HG02623 (cell line): ENCODE results near the gene FRRS1L.

Experiments
- ATAC-seq: cut with Tn5 transposase; IDR thresholded peaks from one replicate; pipeline ENCODE4 v1.9.1; 2021; ENCODE audit warnings: moderate library complexity; ENCODE audit not compliant: unreplicated experiment

Gene FRRS1L

DNA sequence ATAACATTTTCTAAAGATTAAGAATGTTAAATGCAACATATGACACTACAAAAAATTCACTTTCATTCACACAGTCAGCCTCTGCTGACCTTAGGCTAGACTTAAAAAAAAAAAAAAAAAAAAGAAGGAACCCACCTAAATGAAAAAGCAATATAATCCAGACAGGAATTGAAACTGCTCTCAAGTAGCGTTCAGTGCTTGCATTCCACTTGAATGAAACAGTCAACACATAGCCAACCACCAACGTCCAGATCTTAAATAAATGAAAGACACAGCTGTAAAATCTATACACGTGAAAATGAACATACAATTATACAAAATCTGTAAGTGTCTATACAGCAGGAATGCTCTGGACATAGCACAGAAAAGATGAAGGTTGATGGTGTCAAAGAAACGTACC lies 58.7 kb downstream of the FRRS1L start:
- no peak for ATAC-seq

DNA sequence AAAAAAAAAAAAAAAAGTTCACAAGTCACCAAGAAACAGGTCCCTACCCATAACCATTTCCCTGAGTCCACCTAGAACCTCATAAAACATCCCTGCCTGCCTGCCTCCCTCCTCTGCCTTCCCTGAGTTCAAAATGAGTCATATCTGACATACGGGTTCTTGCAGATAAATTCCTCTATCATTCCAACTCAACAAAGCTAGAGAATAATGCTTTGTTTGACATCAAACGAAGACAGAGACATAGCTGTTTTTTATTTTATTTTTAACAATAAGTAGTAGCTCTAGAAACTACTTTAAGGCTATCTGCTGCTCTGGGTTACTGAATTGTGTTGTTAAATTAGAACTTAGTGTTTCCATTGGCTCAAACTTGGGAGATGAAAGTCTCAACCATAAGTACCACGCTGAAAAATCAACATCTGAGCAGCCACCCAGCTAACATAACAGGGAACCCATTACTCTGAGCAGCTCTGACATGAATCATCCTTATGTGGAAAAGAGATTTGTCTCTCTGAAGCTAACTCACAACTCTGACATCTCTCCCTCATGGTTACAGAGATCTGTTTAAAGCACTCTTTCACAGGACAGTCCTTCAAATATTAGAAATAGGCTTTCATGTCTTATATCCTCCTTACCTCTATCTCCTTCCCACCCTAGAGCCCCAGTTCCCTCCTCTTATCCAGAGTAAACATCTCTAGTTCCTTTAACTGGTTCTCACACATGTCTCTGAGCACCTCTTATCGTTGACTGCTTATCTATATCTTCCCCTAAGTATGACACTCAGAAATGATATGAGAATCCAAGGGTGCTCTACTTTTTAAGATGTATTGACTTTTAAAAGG lies 59.4 kb downstream of the FRRS1L start:
- no peak for ATAC-seq

DNA sequence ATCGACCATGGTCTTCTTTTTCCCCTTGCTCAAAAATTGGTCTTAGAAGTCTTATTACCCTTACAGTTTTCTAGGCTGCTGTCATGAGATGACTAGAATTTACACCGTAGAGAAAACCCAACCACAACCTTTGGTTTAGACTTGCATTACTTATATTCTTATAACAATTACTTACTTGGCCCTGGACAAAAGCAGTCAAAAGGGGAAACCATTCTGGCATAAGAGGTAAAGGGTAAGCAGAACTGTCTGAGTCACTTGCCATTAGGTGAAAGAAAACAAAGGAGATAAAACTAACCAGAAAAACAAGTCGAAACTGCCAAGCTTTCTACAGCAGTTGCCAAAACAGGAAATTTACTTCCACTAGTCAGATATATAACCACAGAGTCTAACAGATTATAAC lies 65.2 kb downstream of the FRRS1L start:
- peak; percentile 75 for ATAC-seq

GRCh38 chr9:109101202-109101595 lies 65.8 kb downstream of the FRRS1L start:
- no peak for ATAC-seq

DNA sequence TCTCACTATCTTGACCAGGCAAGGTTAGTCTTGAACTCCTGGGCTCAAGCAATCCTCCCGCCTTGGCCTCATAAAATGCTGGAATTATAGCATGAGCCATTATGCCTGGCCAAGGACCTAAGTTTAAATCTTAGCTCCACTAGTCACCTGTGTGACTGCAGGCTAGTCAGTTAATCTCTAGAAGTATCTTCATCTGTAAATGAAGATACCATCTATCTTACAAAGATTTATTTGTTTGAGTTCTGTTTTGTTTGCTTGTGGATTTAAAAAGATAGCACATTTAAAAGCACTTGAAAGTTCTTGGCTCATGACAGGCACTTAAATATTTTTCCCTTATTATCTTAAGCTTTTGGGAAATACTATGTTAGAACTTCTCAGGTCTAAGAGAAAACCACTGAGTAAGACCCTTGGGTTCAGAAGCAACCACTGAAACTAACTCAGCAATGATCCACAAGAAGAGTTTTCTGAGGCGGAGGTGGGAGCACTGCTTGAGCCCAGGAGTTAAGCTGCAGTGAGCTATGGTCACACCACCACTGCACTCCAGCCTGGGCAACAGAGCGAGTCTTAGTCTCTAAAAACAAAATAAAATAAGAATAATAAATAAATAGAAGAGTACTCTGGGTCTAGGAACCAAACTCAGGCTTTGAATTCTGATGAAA lies 66.4 kb downstream of the FRRS1L start:
- no peak for ATAC-seq

- ATAC-seq = no peak
Observed at GRCh38 chr9:109098960-109099308, 68.1 kb downstream of the FRRS1L start.

DNA sequence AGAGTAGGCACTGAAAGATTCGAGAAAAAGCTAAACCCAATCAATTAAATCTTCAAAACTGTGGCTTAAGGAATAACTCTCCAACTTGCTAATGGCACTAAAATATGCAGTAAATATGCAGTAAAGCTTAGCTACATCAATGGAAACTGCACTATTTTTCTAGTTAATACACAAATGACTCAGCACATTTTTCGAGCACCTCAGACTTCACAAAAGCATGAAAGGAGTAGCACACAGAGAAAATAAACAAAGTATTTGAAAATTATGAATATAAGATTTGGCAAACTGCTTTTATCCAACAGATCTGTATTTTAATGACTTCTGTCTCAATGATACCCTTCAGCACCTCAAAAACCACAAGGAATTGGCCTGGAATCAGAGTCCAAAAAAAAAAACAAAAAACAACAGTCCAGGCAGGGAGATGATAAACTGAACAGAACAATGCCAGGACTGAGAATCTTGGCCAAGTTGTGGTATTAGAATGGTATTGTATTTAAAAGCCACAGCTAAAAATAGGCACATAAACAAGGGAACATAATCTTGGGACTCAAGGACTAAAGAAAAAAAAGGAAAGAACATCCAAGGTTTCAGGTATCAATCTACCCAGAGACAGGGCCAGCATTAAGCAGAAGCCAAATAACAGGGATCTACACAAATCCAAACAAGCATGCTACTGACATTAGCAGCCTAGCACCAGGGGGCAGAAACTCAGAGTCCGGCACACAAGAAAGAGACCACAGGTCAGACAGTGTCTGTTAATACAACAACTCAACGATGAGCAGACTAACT lies 68.7 kb downstream of the FRRS1L start:
- ATAC-seq = no peak

DNA sequence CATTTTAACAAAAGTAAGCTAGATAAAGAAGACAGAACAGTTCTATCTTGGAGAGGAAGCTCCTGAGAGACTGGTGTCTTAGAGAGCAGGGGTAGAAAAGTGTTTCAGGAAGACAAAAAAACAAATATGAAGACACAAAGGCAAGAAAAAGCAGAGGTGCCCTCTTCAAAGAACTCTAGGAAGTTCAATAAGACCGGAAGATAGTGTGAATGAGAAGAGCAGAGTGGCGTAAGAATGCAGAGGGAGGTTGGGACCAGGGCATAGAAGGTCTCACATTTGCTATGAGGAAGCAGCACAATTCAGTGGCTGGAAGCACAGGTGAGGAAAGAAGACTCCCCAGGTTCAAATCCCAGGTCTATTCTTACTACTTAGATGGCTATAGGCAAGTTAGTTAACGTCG lies 69.9 kb downstream of the FRRS1L start:
- no peak for ATAC-seq

DNA sequence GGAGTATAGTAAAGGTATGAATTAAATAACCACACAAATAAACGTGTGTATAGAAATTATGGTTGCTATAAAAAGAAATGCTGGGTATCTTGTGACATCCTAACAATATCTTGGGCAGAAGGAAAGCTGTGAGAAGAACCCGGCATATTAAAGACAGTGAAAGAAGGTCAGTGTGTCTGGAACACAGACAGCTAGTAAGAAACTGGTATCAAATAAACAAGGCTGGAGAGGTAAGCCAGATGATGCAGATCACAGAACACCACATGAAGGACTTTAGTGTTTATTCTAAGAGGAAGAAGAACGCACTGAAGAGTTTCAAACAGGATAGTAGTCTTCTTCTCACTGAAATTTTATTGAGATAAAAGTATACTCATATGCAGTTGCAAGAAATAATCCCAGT lies 71.7 kb downstream of the FRRS1L start:
- ATAC-seq = no peak

- ATAC-seq = no peak
Observed at GRCh38 chr9:109094268-109094667, 72.8 kb downstream of the FRRS1L start.

DNA sequence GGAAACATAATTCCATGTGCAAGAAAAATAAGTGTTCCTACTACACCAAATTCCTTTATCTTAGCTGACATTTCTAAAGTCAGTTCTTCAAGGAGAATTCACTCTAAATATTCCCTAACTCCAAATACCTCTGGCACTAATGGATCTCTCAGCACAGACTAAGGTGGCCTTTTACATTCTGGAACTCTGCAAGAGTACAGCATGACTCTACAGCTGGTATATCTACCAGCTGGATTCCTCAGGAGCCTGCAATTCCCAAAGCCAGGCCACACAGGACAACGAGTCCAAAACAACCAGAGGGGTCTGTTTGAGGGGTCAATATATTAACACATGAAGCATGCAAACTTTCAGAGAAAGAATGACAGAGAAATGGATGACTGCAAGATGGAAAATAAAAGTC lies 74.5 kb downstream of the FRRS1L start:
- ATAC-seq = no peak

DNA sequence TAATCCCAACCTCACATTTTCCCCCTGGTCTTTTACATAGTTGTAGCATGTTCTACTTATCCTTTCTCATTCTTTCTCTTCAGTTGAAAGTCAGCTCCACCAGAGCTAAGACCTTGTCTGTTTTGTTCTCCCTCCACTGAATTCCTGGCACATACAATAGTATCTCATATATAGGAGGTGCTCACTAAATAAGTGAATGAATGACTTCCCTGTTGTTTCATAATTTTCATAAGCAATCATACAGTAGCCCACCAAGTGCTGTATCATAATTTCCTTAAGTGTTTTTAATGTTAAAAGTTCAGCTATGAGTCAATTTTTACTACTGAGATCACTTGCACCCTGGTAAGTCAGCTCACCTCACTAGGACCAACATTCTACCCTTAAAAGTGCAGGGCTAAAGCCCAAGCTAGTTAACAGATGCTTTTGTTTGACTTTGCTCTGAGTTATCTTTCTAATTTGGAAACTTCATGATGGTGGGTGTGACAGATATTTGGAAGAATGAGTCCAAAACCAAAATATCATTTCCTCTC lies 74.9 kb downstream of the FRRS1L start:
- ATAC-seq = no peak

DNA sequence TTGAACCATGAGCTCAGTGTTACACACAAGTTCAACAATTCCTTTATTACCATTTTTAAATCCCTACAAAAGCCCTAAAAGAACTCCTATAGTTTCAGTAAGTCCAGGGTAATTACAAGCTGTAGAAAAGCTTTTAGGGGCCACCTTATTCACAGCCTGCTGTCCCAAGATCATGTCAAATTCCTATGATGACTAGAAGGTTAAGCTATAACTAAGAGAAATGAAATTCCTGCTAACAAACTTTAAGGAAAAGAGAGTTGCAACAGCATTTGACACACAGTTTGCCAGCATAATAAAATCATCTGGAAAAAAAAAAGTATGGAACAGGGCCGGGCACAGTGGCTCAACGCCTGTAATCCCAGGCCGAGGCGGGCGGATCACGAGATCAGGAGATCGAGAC lies 78.8 kb downstream of the FRRS1L start:
- no peak for ATAC-seq

DNA sequence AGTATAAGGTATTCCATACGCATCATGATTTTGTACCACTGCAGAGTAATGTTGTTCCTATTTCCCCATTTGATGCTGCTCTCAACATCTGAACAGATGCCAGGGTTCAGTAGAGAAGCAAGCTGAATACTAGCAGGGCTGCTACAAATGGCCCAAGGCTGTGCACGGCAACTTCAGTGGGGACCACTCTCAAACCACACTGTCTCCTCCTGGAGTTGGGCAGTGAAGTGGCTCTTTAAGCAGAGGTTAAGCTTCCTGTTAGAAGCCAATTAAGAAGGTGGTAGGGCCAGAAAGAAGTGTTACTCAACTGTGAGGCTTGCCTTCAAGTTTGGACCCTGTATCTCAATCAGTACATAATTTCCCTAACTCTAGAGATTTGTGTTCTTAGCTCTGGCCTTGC lies 79.3 kb downstream of the FRRS1L start:
- no peak for ATAC-seq

GRCh38 chr9:109086221-109086620 lies 80.8 kb downstream of the FRRS1L start:
- ATAC-seq = no peak

DNA sequence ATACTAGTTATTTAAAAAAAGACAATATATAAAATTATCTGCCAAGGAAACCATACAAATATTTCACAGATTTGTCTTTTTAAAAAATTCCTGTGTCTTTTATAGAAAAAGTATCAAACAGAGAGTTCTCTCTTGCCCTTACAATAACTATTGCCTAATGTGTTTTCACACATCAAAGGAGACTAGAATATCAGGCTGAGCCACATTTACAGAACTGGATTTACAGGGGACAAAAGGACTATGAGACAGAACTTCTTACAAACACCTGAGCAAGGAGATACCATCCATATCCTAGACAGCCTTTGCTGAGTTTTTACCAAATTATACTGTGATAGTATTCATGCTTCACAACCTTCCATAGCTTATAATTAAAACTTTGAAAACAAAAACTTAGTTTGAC lies 81.5 kb downstream of the FRRS1L start:
- no peak for ATAC-seq

- ATAC-seq = no peak
Observed at GRCh38 chr9:109083813-109084405, 83.1 kb downstream of the FRRS1L start.

DNA sequence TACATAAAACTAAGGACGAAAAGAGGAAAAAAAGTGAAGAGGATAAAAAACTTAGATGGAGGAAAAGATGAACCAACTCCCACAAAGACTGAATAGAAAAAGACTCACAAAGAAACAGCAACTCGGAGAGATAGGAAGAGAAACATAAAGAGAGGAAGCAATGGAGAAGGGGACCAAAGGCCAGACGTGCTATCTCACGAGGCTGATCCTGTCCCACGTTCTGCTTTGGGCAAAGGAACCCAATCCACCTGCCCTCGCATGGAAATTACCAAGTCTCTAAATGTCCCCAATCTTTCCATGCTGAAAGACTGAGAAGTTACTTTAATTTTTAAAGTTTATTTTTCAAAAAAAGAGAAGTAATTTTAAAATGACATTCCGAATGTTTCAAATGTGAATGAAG lies 83.9 kb downstream of the FRRS1L start:
- no peak for ATAC-seq

DNA sequence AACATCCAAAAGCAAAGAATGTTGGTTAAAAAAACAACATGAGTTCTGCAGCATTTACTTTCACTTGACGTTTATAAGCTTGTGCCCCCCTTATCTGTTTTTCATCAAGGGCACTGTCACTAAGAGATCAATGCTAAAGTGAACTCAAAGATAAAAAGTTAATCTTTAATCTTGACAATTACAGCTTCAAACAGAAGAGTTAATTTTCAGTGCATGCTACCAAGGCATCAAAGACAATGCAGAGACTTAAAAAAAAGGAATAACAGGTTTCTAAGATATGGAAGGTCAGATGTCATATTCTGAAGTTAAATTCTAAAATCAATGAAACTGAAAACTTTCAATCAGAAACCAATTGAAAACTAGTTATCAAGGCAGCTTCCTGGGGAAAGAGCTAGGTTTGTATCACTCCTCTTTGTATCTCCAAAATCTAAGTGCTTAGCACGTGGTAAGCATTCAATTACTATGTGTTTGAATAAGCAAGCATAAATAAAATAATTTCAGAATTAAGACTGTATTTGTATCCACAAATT lies 84.9 kb downstream of the FRRS1L start:
- no peak for ATAC-seq
